Liver (tissue), 3 donors: ENCODE measurements around the gene ZNF827.

ENCODE experiments used
- FOXA1 ChIP-seq: IDR thresholded peaks from 2 replicates; pipeline ENCODE4 v1.6.1; 2016; ENCODE audit warnings: antibody characterized with exemption
- GABPA ChIP-seq, 2 donors: IDR thresholded peaks in 1 of 2; conservative IDR thresholded peaks in 1 of 2; 2 replicates each; pipeline ENCODE4 v1.6.1; 2016; ENCODE audit warnings: antibody characterized with exemption in 2 of 2, mild to moderate bottlenecking in 1 of 2, moderate library complexity in 1 of 2
- HNF4G ChIP-seq: IDR thresholded peaks from 2 replicates; pipeline ENCODE4 v1.6.1; 2016; ENCODE audit warnings: antibody characterized with exemption
- JUND ChIP-seq, 2 donors: IDR thresholded peaks; 2 replicates each; pipeline ENCODE4 v1.6.1; 2016; ENCODE audit warnings: antibody characterized with exemption in 2 of 2
- RAD21 ChIP-seq, 2 donors: IDR thresholded peaks; 2 replicates each; pipeline ENCODE4 v1.6.1; 2016; ENCODE audit warnings: antibody characterized with exemption in 2 of 2, mild to moderate bottlenecking in 2 of 2
- SP1 ChIP-seq: IDR thresholded peaks from 2 replicates; pipeline ENCODE4 v1.6.1; 2018; ENCODE audit warnings: antibody characterized with exemption, mild to moderate bottlenecking
- TAF1 ChIP-seq: conservative IDR thresholded peaks from 2 replicates; pipeline ENCODE4 v1.6.1; 2016; ENCODE audit warnings: antibody characterized with exemption, mild to moderate bottlenecking
- YY1 ChIP-seq: IDR thresholded peaks from 2 replicates; pipeline ENCODE4 v1.6.1; 2016; ENCODE audit warnings: antibody characterized with exemption, mild to moderate bottlenecking
- TF ChIP-seq, protein P1 (sequence below): fragments of 150-350 bp; IDR thresholded peaks from 2 replicates; pipeline ENCODE4 v1.5.1; 2017; ENCODE audit warnings: improper control_type of control experiment, low read depth, low read length; ENCODE audit not compliant: missing input control
- TF ChIP-seq, protein P2 (sequence below): IDR thresholded peaks from 2 replicates; pipeline ENCODE4 v1.6.1; 2016; ENCODE audit warnings: antibody characterized with exemption
- TF ChIP-seq, protein P3 (sequence below): IDR thresholded peaks from 2 replicates; pipeline ENCODE4 v1.6.1; 2016; ENCODE audit warnings: antibody characterized with exemption
- TF ChIP-seq, protein P4 (sequence below): IDR thresholded peaks from 2 replicates; pipeline ENCODE4 v1.6.1; 2016; ENCODE audit warnings: antibody characterized with exemption, mild to moderate bottlenecking
- TF ChIP-seq, protein P5 (sequence below): IDR thresholded peaks from 2 replicates; pipeline ENCODE4 v1.6.1; 2016; ENCODE audit warnings: antibody characterized with exemption
- donor health status: healthy.
- donor health status: healthy.

DNA sequence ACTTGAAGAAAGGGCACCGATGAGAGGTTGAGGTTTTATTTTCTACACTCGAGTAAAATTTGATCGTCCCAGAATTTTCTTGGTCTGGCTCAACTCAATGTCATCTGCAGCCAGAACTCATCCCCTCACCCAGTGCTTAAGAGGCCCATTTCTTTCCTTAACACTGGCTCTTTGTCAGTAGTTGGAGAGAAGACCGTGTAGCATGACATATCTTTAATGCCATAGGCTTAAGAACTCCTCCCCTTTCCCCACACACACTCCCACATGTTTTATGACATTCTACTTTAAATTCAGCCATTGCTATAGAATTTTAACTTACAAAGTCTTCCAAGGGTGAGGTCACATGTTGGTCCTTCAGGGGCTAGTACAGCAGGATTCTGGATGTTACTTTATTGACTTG lies 44.2 kb upstream of the ZNF827 start:
- TF ChIP-seq YY1: no peak
- TF ChIP-seq, protein P1, sequence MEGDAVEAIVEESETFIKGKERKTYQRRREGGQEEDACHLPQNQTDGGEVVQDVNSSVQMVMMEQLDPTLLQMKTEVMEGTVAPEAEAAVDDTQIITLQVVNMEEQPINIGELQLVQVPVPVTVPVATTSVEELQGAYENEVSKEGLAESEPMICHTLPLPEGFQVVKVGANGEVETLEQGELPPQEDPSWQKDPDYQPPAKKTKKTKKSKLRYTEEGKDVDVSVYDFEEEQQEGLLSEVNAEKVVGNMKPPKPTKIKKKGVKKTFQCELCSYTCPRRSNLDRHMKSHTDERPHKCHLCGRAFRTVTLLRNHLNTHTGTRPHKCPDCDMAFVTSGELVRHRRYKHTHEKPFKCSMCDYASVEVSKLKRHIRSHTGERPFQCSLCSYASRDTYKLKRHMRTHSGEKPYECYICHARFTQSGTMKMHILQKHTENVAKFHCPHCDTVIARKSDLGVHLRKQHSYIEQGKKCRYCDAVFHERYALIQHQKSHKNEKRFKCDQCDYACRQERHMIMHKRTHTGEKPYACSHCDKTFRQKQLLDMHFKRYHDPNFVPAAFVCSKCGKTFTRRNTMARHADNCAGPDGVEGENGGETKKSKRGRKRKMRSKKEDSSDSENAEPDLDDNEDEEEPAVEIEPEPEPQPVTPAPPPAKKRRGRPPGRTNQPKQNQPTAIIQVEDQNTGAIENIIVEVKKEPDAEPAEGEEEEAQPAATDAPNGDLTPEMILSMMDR: no peak
- no peak for TF ChIP-seq JUND (IDR thresholded peaks at IDR 0.05)
- TF ChIP-seq, protein P2, sequence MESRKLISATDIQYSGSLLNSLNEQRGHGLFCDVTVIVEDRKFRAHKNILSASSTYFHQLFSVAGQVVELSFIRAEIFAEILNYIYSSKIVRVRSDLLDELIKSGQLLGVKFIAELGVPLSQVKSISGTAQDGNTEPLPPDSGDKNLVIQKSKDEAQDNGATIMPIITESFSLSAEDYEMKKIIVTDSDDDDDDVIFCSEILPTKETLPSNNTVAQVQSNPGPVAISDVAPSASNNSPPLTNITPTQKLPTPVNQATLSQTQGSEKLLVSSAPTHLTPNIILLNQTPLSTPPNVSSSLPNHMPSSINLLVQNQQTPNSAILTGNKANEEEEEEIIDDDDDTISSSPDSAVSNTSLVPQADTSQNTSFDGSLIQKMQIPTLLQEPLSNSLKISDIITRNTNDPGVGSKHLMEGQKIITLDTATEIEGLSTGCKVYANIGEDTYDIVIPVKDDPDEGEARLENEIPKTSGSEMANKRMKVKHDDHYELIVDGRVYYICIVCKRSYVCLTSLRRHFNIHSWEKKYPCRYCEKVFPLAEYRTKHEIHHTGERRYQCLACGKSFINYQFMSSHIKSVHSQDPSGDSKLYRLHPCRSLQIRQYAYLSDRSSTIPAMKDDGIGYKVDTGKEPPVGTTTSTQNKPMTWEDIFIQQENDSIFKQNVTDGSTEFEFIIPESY: no peak
- TF ChIP-seq TAF1: no peak
- no peak for TF ChIP-seq RAD21 (IDR thresholded peaks at IDR 0.05)
- no peak for TF ChIP-seq FOXA1
- no peak for TF ChIP-seq GABPA (IDR thresholded peaks at IDR 0.05 in 1 of 2, conservative IDR thresholded peaks at IDR 0.05 in 1 of 2)
- TF ChIP-seq, protein P3, sequence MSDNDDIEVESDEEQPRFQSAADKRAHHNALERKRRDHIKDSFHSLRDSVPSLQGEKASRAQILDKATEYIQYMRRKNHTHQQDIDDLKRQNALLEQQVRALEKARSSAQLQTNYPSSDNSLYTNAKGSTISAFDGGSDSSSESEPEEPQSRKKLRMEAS: no peak
- TF ChIP-seq, protein P4, sequence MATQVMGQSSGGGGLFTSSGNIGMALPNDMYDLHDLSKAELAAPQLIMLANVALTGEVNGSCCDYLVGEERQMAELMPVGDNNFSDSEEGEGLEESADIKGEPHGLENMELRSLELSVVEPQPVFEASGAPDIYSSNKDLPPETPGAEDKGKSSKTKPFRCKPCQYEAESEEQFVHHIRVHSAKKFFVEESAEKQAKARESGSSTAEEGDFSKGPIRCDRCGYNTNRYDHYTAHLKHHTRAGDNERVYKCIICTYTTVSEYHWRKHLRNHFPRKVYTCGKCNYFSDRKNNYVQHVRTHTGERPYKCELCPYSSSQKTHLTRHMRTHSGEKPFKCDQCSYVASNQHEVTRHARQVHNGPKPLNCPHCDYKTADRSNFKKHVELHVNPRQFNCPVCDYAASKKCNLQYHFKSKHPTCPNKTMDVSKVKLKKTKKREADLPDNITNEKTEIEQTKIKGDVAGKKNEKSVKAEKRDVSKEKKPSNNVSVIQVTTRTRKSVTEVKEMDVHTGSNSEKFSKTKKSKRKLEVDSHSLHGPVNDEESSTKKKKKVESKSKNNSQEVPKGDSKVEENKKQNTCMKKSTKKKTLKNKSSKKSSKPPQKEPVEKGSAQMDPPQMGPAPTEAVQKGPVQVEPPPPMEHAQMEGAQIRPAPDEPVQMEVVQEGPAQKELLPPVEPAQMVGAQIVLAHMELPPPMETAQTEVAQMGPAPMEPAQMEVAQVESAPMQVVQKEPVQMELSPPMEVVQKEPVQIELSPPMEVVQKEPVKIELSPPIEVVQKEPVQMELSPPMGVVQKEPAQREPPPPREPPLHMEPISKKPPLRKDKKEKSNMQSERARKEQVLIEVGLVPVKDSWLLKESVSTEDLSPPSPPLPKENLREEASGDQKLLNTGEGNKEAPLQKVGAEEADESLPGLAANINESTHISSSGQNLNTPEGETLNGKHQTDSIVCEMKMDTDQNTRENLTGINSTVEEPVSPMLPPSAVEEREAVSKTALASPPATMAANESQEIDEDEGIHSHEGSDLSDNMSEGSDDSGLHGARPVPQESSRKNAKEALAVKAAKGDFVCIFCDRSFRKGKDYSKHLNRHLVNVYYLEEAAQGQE: no peak
- TF ChIP-seq, protein P5, sequence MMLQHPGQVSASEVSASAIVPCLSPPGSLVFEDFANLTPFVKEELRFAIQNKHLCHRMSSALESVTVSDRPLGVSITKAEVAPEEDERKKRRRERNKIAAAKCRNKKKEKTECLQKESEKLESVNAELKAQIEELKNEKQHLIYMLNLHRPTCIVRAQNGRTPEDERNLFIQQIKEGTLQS: no peak
- no peak for TF ChIP-seq HNF4G
- no peak for TF ChIP-seq SP1
